HG02571 (cell line): Measurements from ENCODE around the gene SLC7A6OS.

Source experiments
- ATAC-seq: cut with Tn5 transposase; IDR thresholded peaks from one replicate; pipeline ENCODE4 v1.9.1; 2021; ENCODE audit warnings: mild to moderate bottlenecking, moderate library complexity; ENCODE audit not compliant: unreplicated experiment

The SLC7A6OS gene

GRCh38 chr16:68257906-68258800 lies 52.6 kb downstream of the SLC7A6OS start:
- no peak for ATAC-seq

GRCh38 chr16:68257251-68257905 lies 53.4 kb downstream of the SLC7A6OS start:
- ATAC-seq: no peak

GRCh38 chr16:68255712-68256111 lies 55.0 kb downstream of the SLC7A6OS start:
- ATAC-seq: no peak

GRCh38 chr16:68253721-68254120 lies 57.0 kb downstream of the SLC7A6OS start:
- no peak for ATAC-seq

- no peak for ATAC-seq
Measured at GRCh38 chr16:68252383-68252782, 58.4 kb downstream of the SLC7A6OS start.

- ATAC-seq: no peak
Measured at GRCh38 chr16:68251832-68252231, 58.9 kb downstream of the SLC7A6OS start.

GRCh38 chr16:68250951-68251350 lies 59.8 kb downstream of the SLC7A6OS start:
- ATAC-seq: no peak

- ATAC-seq: no peak
Measured at GRCh38 chr16:68249371-68249770, 61.4 kb downstream of the SLC7A6OS start.
